ENCODE measurements around the gene OR7G2.

DNA sequence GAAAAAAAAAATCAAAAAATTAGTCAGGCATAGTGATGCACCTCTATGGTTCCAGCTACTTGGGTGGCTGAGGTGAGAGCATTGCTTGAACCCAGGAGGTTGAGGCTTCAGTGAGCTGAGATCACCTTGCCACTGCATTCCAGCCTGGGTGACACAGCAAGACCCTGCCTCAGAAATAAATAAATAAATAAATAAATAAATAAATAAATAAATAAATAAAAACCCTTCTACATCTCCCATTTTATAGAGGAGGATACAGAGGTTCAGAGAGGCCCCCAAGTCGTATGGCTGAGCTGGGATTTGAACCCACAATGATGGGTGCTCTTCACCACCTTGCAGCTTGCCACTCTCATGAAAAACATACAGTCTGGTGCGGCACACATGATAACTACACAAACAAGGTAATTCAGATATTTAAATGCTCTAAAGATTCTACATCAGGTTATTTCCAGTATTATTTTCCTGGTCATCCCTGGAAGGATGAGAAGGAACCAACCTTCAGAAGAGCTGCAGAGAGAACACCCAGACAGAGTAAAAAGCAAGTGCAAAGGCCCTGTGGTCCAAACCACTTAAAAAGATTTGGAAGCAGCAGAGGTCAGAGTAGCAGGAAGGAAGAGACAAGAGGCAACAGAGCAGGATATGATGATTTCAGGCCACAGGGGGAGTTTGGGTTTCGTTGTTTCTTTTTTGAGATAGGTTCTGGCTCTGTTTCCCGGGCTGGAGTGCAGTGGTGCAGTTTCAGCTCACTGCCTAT lies 49.6 kb downstream of the OR7G2 start:
- no peak for TF ChIP-seq SUZ12 (IDR thresholded peaks at IDR 0.05; ENCODE audit: extremely low read depth, insufficient read depth, insufficient read length)
- TF ChIP-seq YY1 (IDR thresholded peaks at IDR 0.05; ENCODE audit: insufficient read depth, insufficient read length) = no peak
- no peak for TF ChIP-seq ZNF274 (IDR thresholded peaks at IDR 0.05; ENCODE audit: low read depth, low read length)
